Astrocyte (in vitro differentiated cells and primary cell): ENCODE measurements around the gene RANGRF.

ENCODE experiments used
- CTCF ChIP-seq: IDR thresholded peaks from 2 replicates; pipeline ENCODE4 v1.5.1; 2011; ENCODE audit warnings: low read depth, mild to moderate bottlenecking, inconsistent platforms, low read length, moderate library complexity; ENCODE audit not compliant: insufficient read depth
- EZH2 ChIP-seq: IDR thresholded peaks from 2 replicates; pipeline ENCODE4 v1.6.1; 2012; ENCODE audit warnings: mild to moderate bottlenecking, low read length, inconsistent platforms; ENCODE audit not compliant: insufficient read depth

DNA sequence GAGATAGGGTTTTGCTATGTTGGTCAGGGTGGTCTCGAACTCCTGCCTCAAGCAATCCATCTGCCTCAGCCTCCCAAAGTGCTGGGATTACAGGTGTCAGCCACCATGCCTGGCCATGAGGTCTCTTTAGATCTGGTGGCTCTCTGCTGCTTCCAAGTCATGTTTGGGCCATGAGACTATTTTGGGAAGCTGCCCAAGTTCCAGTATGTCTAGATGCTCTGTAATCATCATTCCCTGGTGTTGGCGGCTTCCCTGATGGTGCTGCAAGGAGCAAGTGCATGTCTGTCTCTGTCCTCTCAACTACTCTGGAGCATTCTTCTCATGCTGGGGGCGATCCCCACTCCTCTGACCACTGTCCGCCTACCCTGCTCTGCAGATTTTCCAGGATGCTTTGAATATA is 44.8 kb downstream of the RANGRF start:
- TF ChIP-seq CTCF, result no peak
- no peak for TF ChIP-seq EZH2
